Smooth muscle cell of the brain vasculature (primary cell): ENCODE measurements around the gene SLC13A1.
"Not testable (repeated sequence)": the region's sequence is repeated elsewhere in the genome, so short reads cannot be mapped to it uniquely, and the experiment has no call there.

Source experiments
- DNase-seq: peaks from one replicate; pipeline ENCODE4 v3.0.0-alpha.2; 2012; ENCODE audit warnings: low read depth, low spot score

Gene SLC13A1

GRCh38 chr7:123199883-123200282 is at the start of gene SLC13A1:
TSS of gene SLC13A1 (minus strand) at chr7:123199969. CDS start at chr7:123199946, 23 bp downstream.
- DNase-seq: no peak

GRCh38 chr7:123244768-123245167 is 45.0 kb upstream of the SLC13A1 start:
- DNase-seq: no peak

DNA sequence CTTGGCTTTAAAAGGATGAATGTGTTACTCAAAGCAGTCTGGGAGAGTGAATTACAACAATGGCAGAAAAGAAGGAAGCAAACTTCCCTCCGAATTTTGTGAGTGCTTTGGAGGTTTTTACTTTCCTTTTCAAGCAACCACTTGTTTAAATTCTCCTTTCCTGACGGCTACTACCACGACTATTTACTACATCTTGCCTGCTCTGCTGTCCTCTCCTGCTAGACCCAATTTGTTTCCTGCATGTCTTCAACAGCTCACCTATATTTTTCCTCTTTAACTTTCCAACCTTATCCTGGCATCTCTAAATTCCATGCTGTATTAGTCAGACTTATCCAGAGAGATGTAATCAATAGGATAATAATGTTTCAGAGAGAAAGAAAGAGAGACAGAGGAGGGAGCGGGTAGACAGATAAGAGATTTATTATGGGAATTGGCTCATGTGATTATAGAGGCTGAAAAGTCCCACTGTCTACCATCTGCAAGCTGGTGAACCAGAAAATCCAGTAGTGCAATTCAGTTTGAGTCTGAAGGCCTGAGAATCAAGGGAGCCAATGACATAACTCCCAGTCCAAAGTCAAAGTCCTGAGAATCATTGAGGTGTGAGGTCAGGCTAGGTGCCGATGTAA is 42.8 kb upstream of the SLC13A1 start:
- DNase-seq: no peak

- DNase-seq: no peak
Measured at GRCh38 chr7:123241809-123242208, 42.0 kb upstream of the SLC13A1 start.

DNA sequence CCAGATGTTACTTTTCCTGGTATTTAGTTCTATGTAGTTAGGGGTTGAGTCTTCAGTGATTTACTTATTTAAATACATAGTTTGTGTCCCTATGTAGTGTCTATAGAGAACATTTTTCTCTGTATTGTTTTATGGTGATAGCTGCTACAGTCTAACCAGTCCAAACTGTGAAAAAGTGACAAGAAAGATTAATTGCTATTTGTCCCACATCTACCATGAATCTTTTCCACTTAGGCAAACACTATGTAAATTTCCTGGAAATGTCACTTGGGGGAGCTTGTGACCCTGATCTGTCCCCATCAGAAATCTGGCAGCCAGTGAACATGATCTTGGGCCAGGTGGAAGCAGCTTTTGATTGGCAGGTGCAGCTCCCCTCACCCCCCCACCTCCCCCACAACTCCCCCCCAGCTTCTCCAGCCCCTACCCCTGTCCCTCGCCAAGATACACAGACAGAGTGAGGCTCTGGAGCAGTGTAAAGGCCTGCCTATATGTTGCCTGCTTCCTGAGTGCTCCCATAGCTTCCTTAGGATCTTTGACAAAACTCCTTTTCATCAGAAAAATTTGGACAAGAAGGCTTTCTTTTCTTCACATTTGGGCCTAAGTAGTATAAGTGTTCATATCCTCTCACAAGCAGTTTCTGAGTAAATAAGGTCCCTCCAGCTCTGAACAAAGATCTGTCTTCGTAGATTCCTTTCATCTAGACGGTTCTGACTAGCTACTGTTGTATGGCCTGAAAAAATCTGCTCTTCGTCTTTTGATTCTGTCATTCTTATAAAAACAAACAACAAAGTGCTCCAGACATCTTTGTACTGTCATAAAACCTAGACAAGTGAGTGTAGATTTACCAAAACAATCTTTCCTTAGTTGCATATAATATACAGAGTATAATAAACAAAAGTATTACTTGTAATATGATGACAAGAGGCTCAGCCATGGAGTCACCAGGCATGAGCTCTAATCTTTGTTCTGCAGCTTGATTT is 31.5 kb upstream of the SLC13A1 start:
- no peak for DNase-seq

DNA sequence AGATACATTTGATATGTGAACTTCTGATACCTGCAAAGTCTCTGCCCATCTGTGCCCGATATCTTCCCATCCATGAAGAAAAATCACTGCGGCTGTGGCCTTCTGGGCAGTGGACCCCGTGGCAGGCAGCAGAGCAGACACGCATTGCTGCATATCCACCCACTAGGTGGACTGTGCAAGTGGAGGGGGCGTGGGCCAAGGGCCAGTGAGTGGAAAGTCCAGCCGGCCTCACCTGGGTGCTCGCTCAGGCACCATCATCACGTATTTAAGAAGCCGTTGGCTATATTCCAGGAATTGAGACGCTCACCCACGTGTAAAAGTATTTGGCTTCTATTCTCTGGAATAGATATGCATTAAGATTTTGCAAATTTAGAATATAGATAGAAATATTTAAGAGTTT is 30.8 kb upstream of the SLC13A1 start:
- no peak for DNase-seq

DNA sequence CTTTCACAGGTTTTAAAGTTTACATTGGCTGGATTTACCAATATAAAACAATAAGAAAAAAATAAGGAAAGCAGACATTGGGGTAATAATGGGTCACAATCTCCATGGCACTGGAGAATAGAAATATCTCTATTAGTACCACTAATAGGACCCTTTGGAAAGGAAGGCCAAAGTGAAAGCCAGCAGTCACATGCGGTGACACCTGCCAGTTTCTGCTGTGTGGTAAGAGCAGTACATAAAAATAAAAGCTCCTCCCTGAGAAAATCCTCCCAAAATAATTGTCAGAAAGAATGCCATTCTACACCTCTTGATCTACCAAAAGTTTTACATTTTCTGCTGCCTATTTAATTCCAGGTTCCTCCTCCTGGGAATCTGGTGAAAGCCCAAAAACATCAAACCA is 30.4 kb upstream of the SLC13A1 start:
- DNase-seq: no peak

- DNase-seq: no peak
Measured at GRCh38 chr7:123229426-123229825, 29.7 kb upstream of the SLC13A1 start.

- not testable (repeated sequence) for DNase-seq
Measured at GRCh38 chr7:123227666-123228065, 27.9 kb upstream of the SLC13A1 start.

- DNase-seq: no peak
Measured at GRCh38 chr7:123220396-123220795, 20.6 kb upstream of the SLC13A1 start.

- no peak for DNase-seq
Measured at GRCh38 chr7:123218866-123219265, 19.1 kb upstream of the SLC13A1 start.

GRCh38 chr7:123216825-123217224 is 17.1 kb upstream of the SLC13A1 start:
- DNase-seq: no peak

- DNase-seq: no peak
Measured at GRCh38 chr7:123215350-123215749, 15.6 kb upstream of the SLC13A1 start.

GRCh38 chr7:123211545-123211944 is 11.8 kb upstream of the SLC13A1 start:
- DNase-seq: no peak

DNA sequence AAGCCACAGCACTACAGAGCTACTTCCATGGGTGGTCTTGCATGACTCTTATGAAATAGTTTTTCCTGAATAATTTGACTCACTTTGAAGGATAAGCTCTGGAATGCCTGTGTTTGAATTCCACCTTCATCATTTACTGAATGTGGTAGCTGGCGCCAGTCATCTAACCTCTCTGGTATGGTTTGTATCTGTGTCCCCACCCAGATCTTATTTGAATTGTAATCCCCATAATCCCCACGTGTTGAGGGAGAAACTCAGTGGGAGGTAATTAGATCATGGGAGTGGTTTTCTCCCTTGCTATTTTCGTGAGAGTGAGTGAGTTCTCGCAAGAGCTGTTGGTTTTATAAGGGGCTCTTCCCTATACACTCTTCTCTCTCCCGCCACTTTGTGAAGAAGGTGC is 11.2 kb upstream of the SLC13A1 start:
- no peak for DNase-seq

GRCh38 chr7:123209786-123210185 is 10.0 kb upstream of the SLC13A1 start:
- no peak for DNase-seq

DNA sequence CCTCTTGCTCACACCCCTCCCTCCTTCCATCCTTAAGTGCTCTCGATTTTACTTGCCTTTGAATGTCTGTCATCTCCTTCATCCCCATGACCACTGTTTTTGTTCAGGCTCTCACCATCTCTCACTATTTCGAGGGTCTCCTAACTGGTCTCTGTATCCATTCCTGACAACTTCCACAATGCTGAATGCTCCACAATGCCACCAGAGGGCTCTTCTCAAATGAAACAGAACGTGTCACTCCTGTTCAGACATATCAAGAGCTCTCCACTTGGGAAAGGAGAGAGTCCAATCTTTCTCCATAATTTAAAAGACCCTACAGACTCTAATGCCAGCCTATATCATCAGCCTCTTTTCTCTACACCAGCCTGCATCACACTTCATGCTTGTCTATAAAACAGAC is 9.0 kb upstream of the SLC13A1 start:
- DNase-seq: no peak

DNA sequence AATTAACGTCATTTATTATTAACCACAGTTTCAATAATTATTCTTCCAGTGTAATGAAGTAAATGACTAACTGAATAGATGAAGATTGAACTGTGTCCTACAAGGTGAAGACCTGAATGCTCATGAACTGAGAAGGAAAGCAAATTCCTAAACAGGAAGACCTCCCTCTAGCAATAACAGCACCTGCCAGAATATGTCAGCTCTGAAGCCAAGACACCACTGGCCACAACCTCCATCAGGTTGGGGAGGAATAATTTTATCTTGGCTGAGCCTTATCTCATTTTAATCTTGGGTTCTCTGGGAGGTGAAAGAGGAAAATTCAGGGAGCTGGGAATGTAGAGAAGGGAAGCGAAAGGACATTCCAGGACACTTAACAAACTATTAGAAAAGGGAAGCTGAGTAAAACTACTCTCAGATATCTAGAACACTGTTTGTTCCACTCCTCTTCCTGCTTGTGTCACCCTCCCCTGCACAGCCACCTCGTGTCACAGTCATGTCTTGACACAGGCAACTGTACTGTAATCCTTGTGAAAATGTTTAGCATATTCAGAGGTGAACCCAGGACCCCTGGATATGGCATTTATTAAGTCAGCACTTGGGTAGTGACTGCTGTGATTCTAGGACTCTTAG is 4.6 kb upstream of the SLC13A1 start:
- DNase-seq: no peak

- DNase-seq: no peak
Measured at GRCh38 chr7:123201901-123202300, 2.1 kb upstream of the SLC13A1 start.

- no peak for DNase-seq
Measured at GRCh38 chr7:123198668-123199652, 809 bp downstream of the SLC13A1 start.

- DNase-seq: no peak
Measured at GRCh38 chr7:123198111-123198510, 1.7 kb downstream of the SLC13A1 start.
